Measurements from ENCODE around the gene SCAPER.

Gene SCAPER

DNA sequence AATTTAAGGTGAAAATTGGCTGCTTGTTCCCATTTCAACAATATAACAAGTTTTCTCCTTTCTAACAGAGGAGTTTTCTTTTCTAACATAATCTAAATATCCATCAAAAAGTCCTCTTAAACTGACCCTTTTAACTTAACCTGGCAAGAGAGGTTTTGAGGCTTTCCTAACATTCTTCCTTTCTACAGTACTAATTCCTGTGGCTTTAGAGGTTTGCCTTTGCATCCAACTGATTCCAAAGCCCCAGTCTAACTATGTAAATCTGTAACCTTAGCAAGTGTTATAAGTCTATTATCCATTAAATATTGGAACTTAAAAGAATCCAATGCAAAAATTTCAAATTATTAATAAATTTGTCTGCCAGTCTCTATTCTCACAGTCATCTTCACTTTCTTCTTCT is 434.4 kb downstream of the SCAPER start:
- CTCF ChIA-PET: interaction anchor here (1.5 to 2.2 kb wide), 3 partner anchors 11 to 35 kb away, joined by 3 to 4 read pairs (median 3); no protein-coding TSS in a partner anchor
- TF ChIP-seq, protein P1, sequence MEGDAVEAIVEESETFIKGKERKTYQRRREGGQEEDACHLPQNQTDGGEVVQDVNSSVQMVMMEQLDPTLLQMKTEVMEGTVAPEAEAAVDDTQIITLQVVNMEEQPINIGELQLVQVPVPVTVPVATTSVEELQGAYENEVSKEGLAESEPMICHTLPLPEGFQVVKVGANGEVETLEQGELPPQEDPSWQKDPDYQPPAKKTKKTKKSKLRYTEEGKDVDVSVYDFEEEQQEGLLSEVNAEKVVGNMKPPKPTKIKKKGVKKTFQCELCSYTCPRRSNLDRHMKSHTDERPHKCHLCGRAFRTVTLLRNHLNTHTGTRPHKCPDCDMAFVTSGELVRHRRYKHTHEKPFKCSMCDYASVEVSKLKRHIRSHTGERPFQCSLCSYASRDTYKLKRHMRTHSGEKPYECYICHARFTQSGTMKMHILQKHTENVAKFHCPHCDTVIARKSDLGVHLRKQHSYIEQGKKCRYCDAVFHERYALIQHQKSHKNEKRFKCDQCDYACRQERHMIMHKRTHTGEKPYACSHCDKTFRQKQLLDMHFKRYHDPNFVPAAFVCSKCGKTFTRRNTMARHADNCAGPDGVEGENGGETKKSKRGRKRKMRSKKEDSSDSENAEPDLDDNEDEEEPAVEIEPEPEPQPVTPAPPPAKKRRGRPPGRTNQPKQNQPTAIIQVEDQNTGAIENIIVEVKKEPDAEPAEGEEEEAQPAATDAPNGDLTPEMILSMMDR (IDR thresholded peaks at IDR 0.05; ENCODE audit: control extremely low read depth, extremely low read depth, low read depth, missing control alignments): no peak
- POLR2A ChIA-PET: no interaction called here
- no peak for DNase-seq (ENCODE audit: extremely low spot score)

DNA sequence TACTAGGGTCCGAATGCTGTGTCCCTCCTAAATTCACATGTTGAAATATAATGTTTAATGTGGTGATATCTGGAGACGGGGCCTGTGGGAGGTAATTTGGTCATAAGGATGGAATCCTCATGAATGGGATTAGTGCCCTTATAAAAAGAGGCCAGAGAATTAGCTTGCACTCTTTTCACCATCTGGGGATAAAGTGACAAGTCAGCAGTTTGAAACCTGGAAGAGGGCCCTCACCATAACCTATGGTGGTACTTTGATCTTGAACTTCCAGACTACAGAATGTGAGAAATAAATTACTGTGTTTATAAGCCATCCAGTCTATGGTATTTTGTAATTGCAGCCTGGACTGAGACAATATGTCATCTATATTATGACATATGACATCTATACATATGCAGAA is 436.4 kb downstream of the SCAPER start:
- no peak for DNase-seq (ENCODE audit: extremely low spot score)
- POLR2A ChIA-PET: no interaction called here
- CTCF ChIA-PET: no interaction called here
- TF ChIP-seq, protein P1 (IDR thresholded peaks at IDR 0.05; ENCODE audit: control extremely low read depth, extremely low read depth, low read depth, missing control alignments): no peak

DNA sequence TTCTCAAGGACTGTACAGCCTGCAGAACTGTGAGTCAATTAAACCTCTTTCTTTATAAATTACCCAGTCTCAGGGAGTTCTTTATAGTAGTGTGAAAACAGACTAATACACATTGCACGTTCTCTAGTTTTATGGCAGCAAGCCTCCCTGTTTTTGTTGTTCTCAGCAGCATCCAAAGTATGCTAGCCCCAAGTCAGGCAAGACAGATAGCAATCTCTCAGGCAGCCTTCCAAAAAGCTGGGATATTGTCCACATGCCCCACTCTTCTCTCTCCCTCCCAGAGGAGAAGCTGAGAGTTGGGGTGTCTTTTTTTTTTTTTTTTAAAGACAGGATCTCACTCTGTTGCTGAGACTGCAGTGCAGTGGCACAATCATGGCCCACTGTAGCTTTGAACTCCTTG is 438.0 kb downstream of the SCAPER start:
- ChIA-PET CTCF (interaction anchor here (1.8 kb wide), 1 partner anchor 12 kb away, joined by 4 read pairs; no protein-coding TSS in a partner anchor), POLR2A (no interaction called here)
- TF ChIP-seq, protein P1 (IDR thresholded peaks at IDR 0.05; ENCODE audit: control extremely low read depth, extremely low read depth, low read depth, missing control alignments): no peak
- DNase-seq (ENCODE audit: extremely low spot score): no peak

DNA sequence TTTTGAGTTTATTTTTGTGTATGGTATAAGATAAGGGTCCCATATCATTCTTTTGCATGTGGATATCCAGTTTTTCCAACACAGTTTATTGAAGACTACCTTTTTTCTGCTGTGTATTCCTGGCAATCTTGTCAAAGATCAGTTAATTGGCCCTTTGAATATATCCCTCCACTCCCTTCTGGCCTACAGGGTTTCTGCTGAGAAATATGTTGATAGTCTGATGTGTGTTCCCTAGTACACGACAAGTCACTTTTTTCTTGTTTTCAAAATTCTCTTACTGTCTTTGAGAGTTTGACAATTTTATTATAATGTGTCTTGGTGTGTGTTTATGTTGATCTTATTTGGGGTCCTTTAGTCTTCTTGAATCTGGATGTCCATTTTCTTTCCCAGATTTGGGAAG is 439.4 kb downstream of the SCAPER start:
- ChIA-PET POLR2A (no interaction called here), CTCF (no interaction called here)
- TF ChIP-seq, protein P1 (IDR thresholded peaks at IDR 0.05; ENCODE audit: control extremely low read depth, extremely low read depth, low read depth, missing control alignments): no peak
- no peak for DNase-seq (ENCODE audit: extremely low spot score)

DNA sequence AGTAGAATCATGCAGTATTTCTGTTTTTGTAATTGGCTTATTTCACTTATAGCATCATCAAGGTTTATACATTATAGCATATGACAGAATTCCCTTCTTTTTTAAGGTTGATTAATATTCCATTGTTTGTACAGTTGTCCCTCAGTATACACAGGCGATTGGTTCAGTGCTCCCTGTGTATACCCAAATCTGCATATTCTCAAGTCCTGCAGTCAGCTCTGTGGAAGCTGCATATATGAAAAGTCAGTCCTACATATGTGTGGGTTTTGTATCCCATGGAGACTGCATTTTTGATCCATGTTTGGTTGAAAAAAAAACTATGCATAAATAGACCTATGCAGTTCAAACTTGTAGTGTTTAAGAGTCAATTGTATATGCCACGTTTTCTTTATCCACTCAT is 440.9 kb downstream of the SCAPER start:
- POLR2A ChIA-PET: no interaction called here
- TF ChIP-seq, protein P1 (IDR thresholded peaks at IDR 0.05; ENCODE audit: control extremely low read depth, extremely low read depth, low read depth, missing control alignments): no peak
- CTCF ChIA-PET: no interaction called here
- no peak for DNase-seq (ENCODE audit: extremely low spot score)

DNA sequence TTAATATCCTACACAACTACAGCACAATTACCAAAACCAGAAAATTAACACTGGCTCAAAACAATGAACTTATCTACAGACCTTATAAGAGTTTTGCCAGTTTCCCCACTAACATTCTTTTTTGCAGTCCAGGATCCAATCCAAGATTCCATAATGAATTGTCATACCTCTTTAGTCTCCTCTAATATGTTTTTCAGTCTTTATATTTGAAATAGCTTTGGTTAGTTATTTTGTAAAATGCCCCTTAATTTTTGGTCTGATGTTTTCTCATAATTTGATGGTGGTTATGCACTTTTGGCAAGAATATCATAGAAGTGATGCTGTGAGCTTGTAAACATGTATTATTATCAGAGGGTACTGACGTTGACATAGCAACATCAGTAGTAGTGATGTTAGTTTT is 444.3 kb downstream of the SCAPER start:
- ChIA-PET CTCF (interaction anchor here (1.3 to 1.4 kb wide), 2 partner anchors 10 to 15 kb away, joined by 3 to 4 read pairs; no protein-coding TSS in a partner anchor), POLR2A (no interaction called here)
- DNase-seq (ENCODE audit: extremely low spot score): no peak
- TF ChIP-seq, protein P1 (IDR thresholded peaks at IDR 0.05; ENCODE audit: control extremely low read depth, extremely low read depth, low read depth, missing control alignments): no peak

DNA sequence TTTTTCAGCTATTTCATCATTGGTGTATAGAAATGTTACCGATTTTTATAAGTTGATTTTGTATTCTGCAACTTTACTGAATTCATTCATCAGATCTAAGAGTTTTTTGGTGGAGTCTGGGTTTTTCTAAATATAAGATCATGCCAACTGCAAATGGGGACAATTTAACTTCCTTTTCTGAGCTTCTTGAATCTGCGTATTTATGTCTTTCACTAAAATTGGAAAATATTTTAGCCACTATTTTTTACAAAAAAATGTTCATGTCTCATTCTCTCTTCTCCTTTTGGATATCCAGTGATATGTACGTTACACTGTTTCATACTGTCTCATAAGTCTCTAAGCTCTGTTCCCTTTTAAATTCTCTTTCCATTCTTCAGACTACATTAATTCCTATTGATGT is 444.8 kb downstream of the SCAPER start:
- POLR2A ChIA-PET: no interaction called here

More for the DNA sequence above, 444.8 kb downstream of the SCAPER start:
- TF ChIP-seq, protein P1 (IDR thresholded peaks at IDR 0.05; ENCODE audit: control extremely low read depth, extremely low read depth, low read depth, missing control alignments): no peak
- CTCF ChIA-PET: interaction anchor here (1.3 to 1.4 kb wide), 2 partner anchors 11 to 14 kb away, joined by 3 to 4 read pairs; no protein-coding TSS in a partner anchor
- no peak for DNase-seq (ENCODE audit: extremely low spot score)
